GM12892 (cell line): ENCODE measurements around the gene SUCO.
A peak's percentile ranks its signal among the peaks of the same experiment; 100 is the strongest.
"Not testable (repeated sequence)": the region's sequence is repeated elsewhere in the genome, so short reads cannot be mapped to it uniquely, and the experiment has no call there.

ENCODE experiments used
- DNase-seq: peaks from one replicate; pipeline ENCODE4 v3.0.0; 2011; ENCODE audit not compliant: insufficient read length
- FAIRE-seq: peaks from 2 replicates; lab custom pipeline; 2011; peaks lifted over from hg19 to GRCh38; lab: Jason Lieb, UNC
- POLR2A ChIP-seq: IDR thresholded peaks from 2 replicates; pipeline ENCODE4 v1.6.1; 2011; ENCODE audit warnings: low read depth, low read length, control low read depth
- POLR2AphosphoS5 ChIP-seq: IDR thresholded peaks from 2 replicates; pipeline ENCODE4 v1.6.1; 2011; ENCODE audit warnings: low read depth, low read length, control low read depth
- TAF1 ChIP-seq: IDR thresholded peaks from 2 replicates; pipeline ENCODE4 v1.6.1; 2011; ENCODE audit warnings: low read depth, mild to moderate bottlenecking, control low read depth, low read length, borderline replicate concordance

Gene SUCO

GRCh38 chr1:172607145-172607544, 74.2 kb downstream of the SUCO start:
- TF ChIP-seq TAF1, result no peak
- TF ChIP-seq POLR2A, result no peak
- no peak for TF ChIP-seq POLR2AphosphoS5
- no peak for FAIRE-seq
- DNase-seq, result no peak

GRCh38 chr1:172608098-172608601, 75.2 kb downstream of the SUCO start:
- FAIRE-seq, result peak; percentile 70
- no peak for TF ChIP-seq POLR2A
- no peak for TF ChIP-seq TAF1
- no peak for TF ChIP-seq POLR2AphosphoS5
- DNase-seq, result no peak

- TF ChIP-seq TAF1 (no peak), POLR2A (no peak), POLR2AphosphoS5 (no peak)
- FAIRE-seq (peak; percentile 14), DNase-seq (no peak)
These were observed 76.6 kb downstream of the SUCO start for GRCh38 chr1:172609528-172609927.

- DNase-seq (no peak), FAIRE-seq (no peak)
- TF ChIP-seq POLR2A (no peak), POLR2AphosphoS5 (no peak)
These were observed 79.5 kb downstream of the SUCO start for GRCh38 chr1:172612478-172612877.

GRCh38 chr1:172613294-172613693, 80.3 kb downstream of the SUCO start:
- FAIRE-seq (no peak), DNase-seq (no peak)
- TF ChIP-seq POLR2AphosphoS5 (no peak), TAF1 (no peak), POLR2A (no peak)

- no peak for FAIRE-seq
- TF ChIP-seq POLR2A (no peak), POLR2AphosphoS5 (no peak), TAF1 (no peak)
- DNase-seq, result no peak
These were observed 83.2 kb downstream of the SUCO start for GRCh38 chr1:172616195-172616594.

- TF ChIP-seq POLR2A (no peak), POLR2AphosphoS5 (no peak), TAF1 (no peak)
- DNase-seq, result no peak
- no peak for FAIRE-seq
These were observed 83.7 kb downstream of the SUCO start for GRCh38 chr1:172616636-172617035.

GRCh38 chr1:172620603-172621002, 87.7 kb downstream of the SUCO start:
- not testable (repeated sequence) for DNase-seq, FAIRE-seq

- FAIRE-seq (no peak), DNase-seq (no peak)
These were observed 89.6 kb downstream of the SUCO start for GRCh38 chr1:172622541-172622940.

GRCh38 chr1:172623748-172624147, 90.8 kb downstream of the SUCO start:
- TF ChIP-seq POLR2A (no peak), POLR2AphosphoS5 (no peak), TAF1 (no peak)
- FAIRE-seq (no peak), DNase-seq (no peak)

More at GRCh38 chr1:172622541-172622940, 89.6 kb downstream of the SUCO start:
- no peak for TF ChIP-seq TAF1
- TF ChIP-seq POLR2AphosphoS5, result no peak
- no peak for TF ChIP-seq POLR2A

- TF ChIP-seq TAF1 (no peak), POLR2AphosphoS5 (no peak), POLR2A (no peak)
- no peak for FAIRE-seq
- DNase-seq, result no peak
These were observed 93.9 kb downstream of the SUCO start for GRCh38 chr1:172626845-172627244.

- DNase-seq (no peak), FAIRE-seq (no peak)
- TF ChIP-seq POLR2AphosphoS5 (no peak), POLR2A (no peak), TAF1 (no peak)
These were observed 94.8 kb downstream of the SUCO start for GRCh38 chr1:172627702-172628101.

- FAIRE-seq (no peak), DNase-seq (no peak)
- TF ChIP-seq POLR2AphosphoS5 (no peak), POLR2A (no peak), TAF1 (no peak)
These were observed 95.5 kb downstream of the SUCO start for GRCh38 chr1:172628401-172628800.
